DMS53 treated with DMSO at 0.1 percent for 48 hours (cell line): ENCODE results near the gene INTS4.
A peak's percentile ranks its signal among the peaks of the same experiment; 100 is the strongest.
"Not testable (repeated sequence)": the region's sequence is repeated elsewhere in the genome, so short reads cannot be mapped to it uniquely, and the experiment has no call there.

ENCODE experiments used
- DNase-seq: peaks from one replicate; lab custom pipeline; 2025; ENCODE audit not compliant: unreplicated experiment; lab: John Stamatoyannopoulos, UW

INTS4 gene

GRCh38 chr11:77966338-77966737 lies 28.1 kb downstream of the INTS4 start:
- no peak for DNase-seq

- no peak for DNase-seq
These were observed 35.0 kb downstream of the INTS4 start for GRCh38 chr11:77959434-77959833.

DNA sequence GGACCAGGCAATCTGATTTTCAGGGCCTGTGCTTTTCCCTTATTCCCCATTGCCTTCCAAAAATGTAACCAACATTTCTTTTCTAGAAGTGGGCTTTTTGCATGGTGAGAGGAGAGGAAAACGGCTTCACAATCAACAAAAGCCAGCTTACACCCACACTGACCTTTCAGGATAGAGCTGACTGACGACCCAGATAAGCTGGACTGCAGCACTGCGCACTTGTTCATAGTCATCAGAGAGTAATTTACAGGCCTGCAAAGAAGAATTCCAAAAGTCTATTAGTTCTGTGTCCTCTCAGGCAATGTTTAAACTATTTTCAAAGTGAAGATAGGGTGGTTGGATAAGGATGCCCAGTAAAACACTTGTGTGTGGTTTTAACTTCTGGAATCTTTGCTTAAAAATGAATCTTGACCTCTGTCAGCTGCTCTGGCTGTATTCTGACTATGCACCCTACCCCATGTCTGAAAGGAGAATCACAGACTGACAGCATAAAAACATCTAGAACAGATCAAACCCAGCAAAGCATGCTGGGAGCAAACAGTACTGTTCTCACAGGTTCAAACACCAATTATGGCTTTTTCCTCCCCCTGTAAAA lies 35.8 kb downstream of the INTS4 start:
- DNase-seq = not testable (repeated sequence)

GRCh38 chr11:77943296-77943695 lies 51.2 kb downstream of the INTS4 start:
- DNase-seq = not testable (repeated sequence)

GRCh38 chr11:77942465-77942864 lies 52.0 kb downstream of the INTS4 start:
- DNase-seq = not testable (repeated sequence)

- not testable (repeated sequence) for DNase-seq
These were observed 60.9 kb downstream of the INTS4 start for GRCh38 chr11:77933596-77933995.

- DNase-seq = not testable (repeated sequence)
These were observed 63.9 kb downstream of the INTS4 start for GRCh38 chr11:77930334-77931208.

GRCh38 chr11:77917713-77918112 lies 76.8 kb downstream of the INTS4 start:
- not testable (repeated sequence) for DNase-seq

GRCh38 chr11:77914307-77914791 lies 80.1 kb downstream of the INTS4 start:
- peak; percentile 98 for DNase-seq

- DNase-seq = peak; percentile 55
These were observed 80.7 kb downstream of the INTS4 start for GRCh38 chr11:77913608-77914306.

DNA sequence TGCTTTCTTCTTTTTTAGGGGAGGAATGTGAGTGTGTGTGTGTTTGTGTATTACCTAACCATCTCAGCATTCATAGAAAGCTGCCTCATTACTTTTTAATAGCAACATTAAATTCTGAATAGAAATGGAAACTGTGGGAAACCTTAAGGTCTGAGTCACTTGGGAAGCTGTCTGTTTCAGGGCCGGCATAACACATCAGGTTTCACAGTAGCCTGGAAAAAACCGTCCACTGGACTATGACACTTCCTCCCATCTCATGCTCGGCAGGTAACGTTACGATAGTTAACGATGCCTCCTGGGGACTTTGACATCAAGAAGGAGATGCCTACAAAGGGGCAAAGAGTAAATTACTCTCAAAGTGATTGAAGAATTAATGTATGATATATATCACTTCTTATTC lies 83.6 kb downstream of the INTS4 start:
- not testable (repeated sequence) for DNase-seq

DNA sequence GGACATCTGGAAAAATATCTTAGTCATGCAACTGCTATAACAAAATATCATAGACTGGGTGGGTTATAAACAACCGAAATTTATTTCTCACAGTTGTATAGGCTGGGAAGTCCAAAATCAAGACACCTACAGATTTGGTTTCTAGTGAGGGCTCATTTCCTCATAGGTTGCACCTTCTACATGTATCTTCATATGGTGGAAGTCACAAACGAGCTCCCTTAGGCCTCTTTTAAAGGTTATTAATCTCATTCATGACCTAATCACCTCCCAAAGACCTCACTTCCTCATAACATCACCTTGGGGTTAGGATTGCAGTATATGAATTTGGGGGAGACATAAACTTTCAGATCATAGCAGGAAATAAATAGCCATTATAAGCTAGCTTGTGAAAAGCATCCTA lies 85.2 kb downstream of the INTS4 start:
- DNase-seq = no peak

DNA sequence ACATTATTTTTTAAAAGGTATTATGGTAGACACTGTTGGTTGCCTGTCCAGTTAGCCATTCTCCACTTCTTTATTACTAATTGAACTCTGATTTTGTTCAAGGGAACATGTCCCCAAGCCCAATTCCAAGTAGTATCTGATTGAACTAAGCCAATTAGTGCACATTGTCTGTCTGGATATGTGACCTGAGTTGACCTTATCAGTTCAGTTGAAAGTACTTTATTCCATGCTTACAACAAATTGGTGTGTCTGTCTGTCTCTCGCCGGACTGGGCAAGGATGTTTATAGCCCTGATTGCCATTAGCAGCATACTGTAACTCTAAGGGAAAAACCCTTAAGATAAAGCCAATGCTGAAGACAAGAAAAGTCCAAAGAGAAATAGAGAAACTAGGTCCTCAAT lies 85.6 kb downstream of the INTS4 start:
- no peak for DNase-seq

GRCh38 chr11:77894949-77895348 lies 99.5 kb downstream of the INTS4 start:
- not testable (repeated sequence) for DNase-seq

- DNase-seq = not testable (repeated sequence)
These were observed 102.8 kb downstream of the INTS4 start for GRCh38 chr11:77891703-77892102.

DNA sequence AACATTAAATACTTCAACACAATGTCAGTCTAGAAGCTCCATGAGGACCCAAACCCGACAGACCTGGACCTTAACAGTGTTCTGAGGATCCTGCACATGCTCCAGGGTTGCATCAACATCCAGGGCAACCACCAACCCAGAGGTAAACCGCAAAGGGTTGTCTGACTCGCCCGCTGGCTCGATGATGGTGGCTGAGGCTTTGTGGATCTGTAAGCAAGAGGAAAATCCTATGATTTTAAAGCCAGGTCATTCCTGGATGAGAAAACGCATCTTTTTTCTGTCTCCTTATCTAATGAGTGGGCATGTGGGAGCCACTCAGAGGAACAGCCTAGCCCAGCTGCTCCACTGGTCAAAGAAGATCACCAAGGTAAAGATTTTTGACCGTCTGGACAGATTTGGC lies 103.2 kb downstream of the INTS4 start:
- DNase-seq = not testable (repeated sequence)

GRCh38 chr11:77890619-77891056 lies 103.8 kb downstream of the INTS4 start:
- not testable (repeated sequence) for DNase-seq

- DNase-seq = not testable (repeated sequence)
These were observed 104.3 kb downstream of the INTS4 start for GRCh38 chr11:77890100-77890614.

DNA sequence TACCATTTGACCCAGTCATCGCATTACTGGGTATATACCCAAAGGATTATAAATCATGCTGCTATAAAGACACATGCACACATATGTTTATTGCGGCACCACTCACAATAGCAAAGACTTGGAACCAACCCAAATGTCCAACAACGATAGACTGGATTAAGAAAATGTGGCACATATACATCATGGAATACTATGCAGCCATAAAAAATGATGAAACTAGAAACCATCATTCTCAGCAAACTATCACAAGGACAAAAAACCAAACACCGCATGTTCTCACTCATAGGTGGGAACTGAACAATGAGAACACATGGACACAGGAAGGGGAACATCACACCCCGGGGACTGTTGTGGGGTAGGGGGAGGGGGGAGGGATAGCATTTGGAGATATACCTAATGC lies 105.4 kb downstream of the INTS4 start:
- DNase-seq = not testable (repeated sequence)

DNA sequence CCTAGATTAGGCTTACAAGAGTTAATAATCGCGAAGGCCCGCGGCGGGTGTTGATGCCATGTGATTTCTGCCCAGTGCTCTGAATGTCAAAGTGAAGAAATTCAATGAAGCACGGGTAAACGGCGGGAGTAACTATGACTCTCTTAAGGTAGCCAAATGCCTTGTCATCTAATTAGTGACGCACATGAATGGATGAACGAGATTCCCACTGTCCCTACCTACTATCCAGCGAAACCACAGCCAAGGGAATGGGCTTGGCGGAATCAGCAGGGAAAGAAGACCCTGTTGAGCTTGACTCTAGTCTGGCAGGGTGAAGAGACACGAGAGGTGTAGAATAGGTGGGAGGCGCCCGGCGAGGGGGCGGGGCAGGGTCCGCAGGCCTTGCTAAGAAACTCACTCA lies 108.1 kb downstream of the INTS4 start:
- no peak for DNase-seq

DNA sequence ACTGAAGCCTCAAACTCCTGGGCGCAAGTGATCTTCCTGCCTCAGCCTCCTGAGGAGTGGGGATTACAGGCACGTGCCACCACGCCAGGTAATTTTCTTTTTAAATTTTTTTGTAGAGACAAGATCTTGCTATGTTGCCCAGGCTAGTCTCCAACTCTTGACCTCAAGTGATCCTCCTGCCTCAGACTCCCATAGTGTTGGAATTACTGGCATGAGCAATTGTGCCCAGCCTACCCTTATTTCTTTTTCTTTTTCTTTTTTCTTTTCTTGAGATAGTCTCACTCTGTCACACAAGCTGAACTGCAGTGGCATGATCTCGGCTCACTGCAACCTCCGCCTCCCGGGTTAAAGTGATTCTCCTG lies 109.7 kb downstream of the INTS4 start:
- DNase-seq = no peak
